Measurements from ENCODE around the gene RALGAPA2.

GRCh38 chr20:20655883-20656282 lies 56.6 kb downstream of the RALGAPA2 start:
- no peak for TF ChIP-seq CTCF (IDR thresholded peaks at IDR 0.05)
- no peak for TF ChIP-seq POLR2A (IDR thresholded peaks at IDR 0.05)

Measured in Peyer's patch (tissue), 4 donors.